ENCODE measurements around the gene CLEC2D.
"Not testable (repeated sequence)": the region's sequence is repeated elsewhere in the genome, so short reads cannot be mapped to it uniquely, and the experiment has no call there.

CLEC2D gene

GRCh38 chr12:9730591-9730990 is 61.1 kb downstream of the CLEC2D start:
- peak in 1 of 5 donors; percentile 44 for DNase-seq

GRCh38 chr12:9731393-9731792 is 61.9 kb downstream of the CLEC2D start:
- DNase-seq = no peak

DNA sequence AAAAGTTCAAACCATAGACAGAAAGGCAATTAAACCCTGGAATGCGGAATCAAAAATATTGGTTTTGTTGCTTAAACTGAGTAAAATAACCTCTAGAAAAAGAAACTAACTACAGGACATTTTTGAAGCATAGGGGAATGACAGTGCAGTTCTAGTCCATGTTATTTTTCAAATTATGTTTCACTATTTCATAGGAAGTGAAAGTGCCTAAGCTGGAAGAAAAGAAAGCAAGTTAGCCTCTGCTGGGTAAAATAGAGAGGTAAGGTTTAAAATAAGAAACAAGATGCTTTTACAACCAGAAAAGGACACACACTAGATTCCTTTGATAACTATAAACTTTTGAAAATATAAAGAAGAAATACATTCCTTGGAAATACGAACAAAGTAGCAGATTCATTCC is 62.3 kb downstream of the CLEC2D start:
- DNase-seq = peak in 1 of 5 donors; percentile 68

DNA sequence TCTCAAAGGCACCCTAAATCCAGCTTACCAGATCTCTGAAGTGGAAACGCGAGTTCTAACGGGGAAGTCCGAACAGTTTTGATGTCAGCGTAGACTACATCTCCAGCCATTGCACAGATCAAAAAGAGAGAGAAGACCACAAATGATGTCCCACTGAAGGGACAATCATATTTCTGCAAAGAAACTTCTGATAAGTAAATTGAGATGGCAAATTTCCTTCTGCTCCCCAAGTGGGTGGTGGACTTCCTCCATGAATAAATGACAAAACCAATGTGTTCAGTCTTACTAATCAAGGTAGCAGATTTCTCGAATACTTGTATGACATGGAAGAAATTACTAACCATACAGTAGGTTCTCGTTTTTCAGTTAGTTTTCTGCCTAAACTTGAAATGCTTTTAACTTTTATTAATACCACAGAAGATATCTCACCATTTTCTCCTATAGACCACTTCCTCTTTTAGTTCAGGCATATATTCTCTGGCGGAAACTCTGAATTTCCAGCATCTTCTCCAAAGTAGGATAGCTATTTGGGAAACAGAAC is 63.5 kb downstream of the CLEC2D start, which contains the start of gene CLECL1:
Gene CLECL1 (minus strand): TSS at position 177 of the 541 bp plus-strand sequence.
- DNase-seq = peak in 1 of 5 donors; percentile 63

DNA sequence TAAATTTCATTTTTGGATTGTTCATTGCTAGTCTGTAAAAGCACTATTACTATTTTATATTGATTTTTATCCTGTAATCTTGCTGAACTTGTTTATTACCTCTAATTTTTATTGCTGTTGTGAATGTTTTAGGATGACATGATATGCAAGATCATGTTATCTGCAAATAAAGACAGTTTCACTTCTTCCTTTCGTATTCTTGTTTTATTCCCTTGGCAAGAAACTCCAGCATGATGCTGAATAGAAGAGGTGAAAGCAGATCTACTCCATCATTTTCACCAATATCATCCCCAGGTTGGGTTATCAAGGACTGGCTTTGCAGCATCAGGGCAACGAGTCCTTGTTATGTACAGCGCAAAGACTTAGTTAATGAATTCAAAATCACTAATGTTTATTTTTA is 66.1 kb downstream of the CLEC2D start:
- DNase-seq = no peak

GRCh38 chr12:9736936-9737705 is 67.6 kb downstream of the CLEC2D start:
- DNase-seq = peak in 1 of 5 donors; percentile 52

DNA sequence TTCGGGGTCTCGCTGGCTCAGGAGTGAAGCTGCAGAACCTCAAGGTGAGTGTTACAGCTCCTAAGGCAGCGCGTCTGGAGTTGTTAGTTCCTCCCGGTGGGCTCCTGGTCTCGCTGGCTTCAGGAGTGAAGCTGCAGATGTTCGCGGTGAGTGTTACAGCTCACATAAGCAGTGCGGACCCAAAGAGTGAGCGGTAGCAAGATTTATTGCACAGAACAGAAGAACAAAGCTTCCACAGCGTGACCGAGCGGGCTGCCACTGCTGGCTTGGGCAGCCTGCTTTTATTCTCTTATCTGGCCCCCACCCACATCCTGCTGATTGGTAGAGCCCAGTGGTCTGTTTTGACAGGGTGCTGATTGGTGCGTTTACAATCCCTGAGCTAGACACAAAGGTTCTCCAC is 69.4 kb downstream of the CLEC2D start:
- DNase-seq = not testable (repeated sequence)

GRCh38 chr12:9739404-9740105 is 70.0 kb downstream of the CLEC2D start:
- DNase-seq = not testable (repeated sequence)

DNA sequence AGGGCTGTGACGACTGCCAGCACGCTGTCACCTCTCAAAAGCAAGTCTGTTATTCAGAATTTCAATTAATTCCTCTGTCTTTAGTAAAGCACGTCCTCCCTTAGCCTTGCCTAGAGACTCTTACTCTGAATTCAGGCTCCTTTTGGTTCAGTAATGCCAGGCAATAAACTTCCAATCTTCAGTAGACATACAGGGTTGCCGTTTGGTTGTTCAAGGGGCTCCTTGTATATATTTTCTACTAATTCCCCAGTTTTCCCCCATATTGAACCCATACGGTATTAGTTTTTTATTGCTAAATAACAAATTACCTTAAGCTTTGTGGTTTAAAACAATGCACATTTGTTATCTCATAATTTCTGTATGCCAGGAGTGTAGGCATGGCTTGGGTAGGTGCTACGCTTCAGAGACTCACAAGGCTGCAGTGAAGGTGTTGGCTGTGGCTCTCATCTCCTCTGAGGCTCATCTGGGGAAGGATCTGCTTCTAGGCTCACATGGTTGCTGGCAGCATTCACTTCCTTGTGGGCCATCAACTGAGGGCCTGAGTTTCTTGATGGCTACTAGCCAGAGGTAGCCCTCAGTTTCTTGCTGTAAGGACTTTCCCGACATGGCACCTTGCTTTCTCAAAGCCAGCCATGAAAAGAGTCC is 70.7 kb downstream of the CLEC2D start:
- peak in 1 of 5 donors; percentile 61 for DNase-seq

DNA sequence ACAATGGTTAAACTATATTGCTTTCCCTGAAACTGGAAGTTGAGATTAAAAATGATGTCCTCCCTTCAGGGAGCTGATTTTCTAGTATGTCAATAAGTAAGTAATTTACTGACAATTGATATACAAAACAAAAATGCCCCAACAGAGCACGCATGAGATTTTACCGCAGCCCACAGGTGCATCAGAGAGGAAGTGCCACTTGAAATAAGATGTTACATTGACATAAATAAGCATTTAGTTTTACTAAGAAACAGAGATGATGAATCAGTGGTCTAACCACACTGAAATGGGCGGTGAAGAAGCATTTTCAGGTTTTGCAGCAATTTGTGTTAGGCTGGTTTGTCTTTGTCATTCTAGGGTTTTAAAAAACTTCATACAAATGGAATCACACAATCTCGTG is 72.2 kb downstream of the CLEC2D start:
- DNase-seq = peak; percentile 40 to 96 (median 66)

DNA sequence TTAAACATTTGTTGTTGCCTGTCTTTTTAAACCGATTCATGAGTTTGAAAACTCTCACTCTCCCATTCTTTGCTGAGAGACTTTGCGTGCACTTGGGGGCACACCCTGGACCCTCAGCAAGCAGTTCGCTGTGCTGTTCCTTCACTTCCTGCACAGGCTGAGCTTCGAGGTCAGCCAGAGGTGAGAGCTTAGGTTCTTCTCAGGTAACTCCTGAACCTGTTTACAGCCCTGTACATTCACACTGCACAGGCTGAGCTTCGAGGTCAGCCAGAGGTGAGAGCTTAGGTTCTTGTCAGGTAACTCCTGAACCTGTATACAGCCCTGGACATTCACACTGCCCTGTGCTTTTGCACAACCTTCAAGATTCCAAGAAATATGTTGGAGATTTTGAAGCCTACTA is 73.1 kb downstream of the CLEC2D start:
- peak in 2 of 5 donors; percentile 25 to 64 for DNase-seq

- DNase-seq = no peak
These were observed 75.7 kb downstream of the CLEC2D start for GRCh38 chr12:9745199-9745598.
